Kidney epithelial cell (primary cell): ENCODE measurements around the gene TEPSIN. TPM values are rescaled to one million over a fixed set of nuclear protein-coding genes. Genes with fewer than 3 reads are reported as not detected.

ENCODE experiments used
- DNase-seq: peaks from one replicate; pipeline ENCODE4 v3.0.0-alpha.2; 2010; ENCODE audit warnings: low read depth
- H3K27me3 ChIP-seq: 2 replicates; pipeline ENCODE4 v1.6.0; 2011; ENCODE audit warnings: low read length; ENCODE audit not compliant: control insufficient read depth, insufficient read depth
- H3K36me3 ChIP-seq: 2 replicates; pipeline ENCODE4 v1.5.1; 2011; ENCODE audit warnings: low read length; ENCODE audit not compliant: control insufficient read depth, insufficient read depth
- H3K4me3 ChIP-seq: 2 replicates; pipeline ENCODE4 v1.5.1; 2011; ENCODE audit warnings: low read depth, mild to moderate bottlenecking, control low read depth, low read length
- CTCF ChIP-seq: IDR thresholded peaks from 2 replicates; pipeline ENCODE4 v1.5.1; 2011; ENCODE audit warnings: mild to moderate bottlenecking, moderate library complexity, low read length, control low read depth, inconsistent platforms; ENCODE audit not compliant: insufficient read depth, poor library complexity, severe bottlenecking
- total RNA-seq: library from RNA; depleted of rRNA; stranded (reverse); fragments of >200 nt; gene quantifications from 2 replicates; pipeline ENCODE4 v1.2.3, GENCODE V29; 2015

The TEPSIN gene
- total RNA-seq, 1 donor from 2014 or later = 17.0 TPM

- peaks cover 2% of the 10 kb centered on the region for H3K36me3 ChIP-seq
- no peak overlapping the region for H3K4me3 ChIP-seq
- no peak for TF ChIP-seq CTCF
- DNase-seq = no peak
- no peaks in the 10 kb centered on the region for H3K27me3 ChIP-seq
These were observed 8.0 kb upstream of the TEPSIN start for GRCh38 chr17:81246679-81247338.

- H3K27me3 ChIP-seq = no peaks in the 10 kb centered on the region
- H3K4me3 ChIP-seq = no peak overlapping the region
- TF ChIP-seq CTCF = no peak
- peaks cover 2% of the 10 kb centered on the region for H3K36me3 ChIP-seq
- no peak for DNase-seq
These were observed 7.5 kb upstream of the TEPSIN start for GRCh38 chr17:81246343-81246670.

GRCh38 chr17:81245665-81246342, 6.9 kb upstream of the TEPSIN start:
- no peak for DNase-seq
- H3K4me3 ChIP-seq = no peak overlapping the region
- H3K27me3 ChIP-seq = no peaks in the 10 kb centered on the region
- no peak for TF ChIP-seq CTCF
- H3K36me3 ChIP-seq = peaks cover 2% of the 10 kb centered on the region

- TF ChIP-seq CTCF = no peak
- no peak overlapping the region for H3K4me3 ChIP-seq
- H3K27me3 ChIP-seq = no peaks in the 10 kb centered on the region
- DNase-seq = peak; percentile 63
- peaks cover 2% of the 10 kb centered on the region for H3K36me3 ChIP-seq
These were observed 6.3 kb upstream of the TEPSIN start for GRCh38 chr17:81245024-81245664.

GRCh38 chr17:81244358-81245023, 5.6 kb upstream of the TEPSIN start:
- no peak overlapping the region for H3K4me3 ChIP-seq
- no peak for TF ChIP-seq CTCF
- H3K36me3 ChIP-seq = peaks cover 2% of the 10 kb centered on the region
- DNase-seq = no peak
- H3K27me3 ChIP-seq = no peaks in the 10 kb centered on the region
